HG02943 (cell line): ENCODE measurements around the gene LAMB2.

Experiments used
- ATAC-seq: cut with Tn5 transposase; IDR thresholded peaks from one replicate; pipeline ENCODE4 v1.9.1; 2021; ENCODE audit warnings: mild to moderate bottlenecking, low read depth, moderate library complexity; ENCODE audit not compliant: unreplicated experiment

Gene LAMB2

DNA sequence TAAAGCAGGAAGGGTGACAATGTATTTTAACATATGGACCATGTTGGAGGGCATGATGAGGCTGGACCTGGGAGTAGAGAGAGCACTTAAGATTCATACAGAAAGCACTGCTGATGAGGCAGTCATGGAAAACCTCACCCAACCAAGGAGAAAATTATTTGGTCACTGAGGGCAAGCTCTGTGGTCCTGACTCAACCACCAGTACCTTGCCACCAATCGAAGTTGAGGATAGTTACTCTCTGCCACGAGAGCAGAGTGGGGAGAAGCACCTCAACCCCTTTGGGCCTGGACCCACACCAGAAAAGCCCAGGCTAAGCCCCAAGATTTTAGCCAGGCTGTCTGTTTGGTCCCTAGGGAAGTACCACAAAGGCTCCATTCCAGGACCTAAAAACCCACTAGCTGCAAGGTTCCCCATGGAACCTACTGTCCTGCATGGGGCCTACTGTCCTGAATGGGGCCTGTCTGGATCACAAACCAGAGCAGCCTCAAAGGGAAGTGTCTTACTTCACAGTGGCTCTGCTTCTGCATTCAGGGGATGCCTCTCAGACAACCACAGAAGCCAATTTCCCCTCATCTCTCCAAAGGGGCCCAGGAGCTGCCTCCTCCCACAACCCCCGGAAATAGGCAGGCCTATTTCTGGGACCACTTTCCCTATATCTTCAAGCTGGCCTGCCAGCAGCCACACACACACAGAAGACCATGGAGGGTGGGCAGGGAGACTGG lies 29.1 kb upstream of the LAMB2 start:
- no peak for ATAC-seq

DNA sequence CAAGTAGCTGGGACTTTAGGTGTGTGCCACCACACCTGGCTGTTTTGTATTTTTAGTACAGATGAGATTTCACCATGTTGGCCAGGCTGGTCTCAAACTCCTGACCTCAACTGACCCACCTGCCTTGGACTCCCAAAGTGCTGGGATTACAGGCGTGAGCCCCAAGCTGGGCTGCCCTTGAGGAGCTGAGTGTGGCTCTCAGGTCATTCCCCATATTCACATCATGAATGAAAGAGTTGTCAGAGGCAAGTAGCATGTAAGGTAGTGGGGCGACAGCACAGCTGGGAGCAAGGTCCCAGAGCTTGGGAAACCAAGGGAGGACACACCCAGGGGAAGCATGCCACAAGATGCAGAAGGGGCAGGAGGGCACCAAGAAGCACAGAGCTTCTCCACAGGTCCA lies 28.3 kb upstream of the LAMB2 start:
- no peak for ATAC-seq

DNA sequence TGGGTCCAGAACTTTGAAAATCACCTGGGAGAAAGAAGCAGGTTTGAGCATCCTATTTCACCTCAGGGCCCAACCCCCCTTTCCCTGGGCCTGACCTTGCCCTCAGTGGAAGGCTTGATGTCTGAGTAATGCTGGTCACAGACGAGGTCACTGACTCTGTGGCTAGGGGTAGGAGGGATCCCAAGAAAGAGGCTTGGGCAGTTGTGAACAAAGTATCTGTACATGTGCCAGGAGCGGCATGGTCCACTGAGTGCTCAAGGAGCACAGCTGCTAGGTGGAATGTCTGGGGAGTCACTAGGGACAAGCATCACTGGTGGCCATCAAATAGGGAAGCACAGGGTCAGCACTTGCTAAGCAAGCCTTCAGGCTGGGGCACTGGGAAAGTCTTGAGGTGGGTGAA lies 25.9 kb upstream of the LAMB2 start:
- no peak for ATAC-seq

DNA sequence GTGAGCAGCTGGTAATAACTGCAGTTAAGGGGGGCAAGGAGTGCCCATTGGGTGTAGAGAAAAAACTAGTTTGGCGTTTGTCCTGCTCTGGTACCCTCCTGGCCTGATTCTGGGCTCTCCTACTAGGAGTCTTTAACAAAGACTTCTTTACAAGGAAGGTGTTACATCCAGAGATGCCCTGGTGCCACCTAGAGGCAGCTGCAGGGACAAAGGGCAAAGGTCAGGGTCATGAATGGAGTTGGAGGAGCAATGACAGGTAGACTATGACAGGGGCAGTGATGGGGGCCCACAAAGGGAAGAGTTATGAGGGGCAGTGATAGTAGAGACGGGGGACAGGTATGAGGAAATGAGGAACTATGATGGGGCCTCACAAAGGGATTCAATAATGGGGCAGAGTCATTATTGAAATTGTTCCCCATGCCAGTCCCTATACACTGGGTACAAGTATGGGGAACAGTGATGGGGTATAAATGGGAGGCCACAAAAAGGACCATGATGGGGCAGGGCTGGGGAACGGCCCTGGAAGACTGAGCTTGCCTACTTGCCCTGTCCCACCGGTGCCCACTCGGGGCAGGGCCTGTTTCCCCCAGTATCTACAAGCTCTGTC lies 25.4 kb upstream of the LAMB2 start:
- no peak for ATAC-seq

DNA sequence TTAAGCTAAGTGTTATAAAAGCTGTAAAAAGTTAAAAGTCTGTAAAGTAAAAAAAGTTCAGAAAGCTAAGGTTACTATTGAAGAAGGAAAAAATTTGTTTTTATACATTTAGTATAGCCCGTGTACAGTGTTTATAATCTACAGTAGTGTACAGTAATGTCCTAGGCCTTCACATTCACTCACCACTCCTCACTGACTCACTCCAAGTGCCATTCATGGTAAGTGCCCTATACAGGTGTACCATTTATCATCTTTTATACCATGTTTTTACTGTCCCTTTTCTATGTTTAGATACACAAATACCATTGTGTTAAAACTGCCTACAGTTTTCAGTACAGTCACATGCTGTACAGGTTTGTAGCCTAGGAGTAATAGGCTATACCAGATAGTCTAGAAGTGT lies 24.4 kb upstream of the LAMB2 start:
- ATAC-seq, result no peak

DNA sequence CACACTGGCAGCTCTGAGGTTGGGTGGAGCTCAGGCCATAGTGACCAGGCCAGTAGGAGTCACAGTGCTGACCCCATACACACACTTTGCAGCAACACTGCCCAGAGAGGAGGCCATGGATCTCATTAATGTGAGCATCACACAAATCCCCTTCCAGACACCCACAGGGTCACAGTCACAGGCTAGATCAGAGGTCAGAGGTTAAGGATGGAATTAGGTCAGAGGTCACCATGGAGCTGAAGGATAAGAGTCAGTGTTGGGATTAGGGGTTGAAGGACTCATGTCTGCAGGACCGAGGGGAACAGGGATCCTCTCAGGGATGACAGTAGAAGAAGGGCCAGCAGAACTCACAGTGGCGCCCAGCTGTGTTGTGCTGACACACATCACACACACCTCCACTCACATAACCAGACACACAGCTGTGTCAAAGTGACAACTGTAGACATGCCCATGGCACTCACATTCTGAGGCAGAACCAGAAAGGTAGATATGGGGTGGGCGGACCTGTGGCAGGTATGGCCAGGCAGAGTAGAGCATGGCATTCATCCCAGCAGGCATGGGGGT lies 20.6 kb upstream of the LAMB2 start:
- no peak for ATAC-seq

DNA sequence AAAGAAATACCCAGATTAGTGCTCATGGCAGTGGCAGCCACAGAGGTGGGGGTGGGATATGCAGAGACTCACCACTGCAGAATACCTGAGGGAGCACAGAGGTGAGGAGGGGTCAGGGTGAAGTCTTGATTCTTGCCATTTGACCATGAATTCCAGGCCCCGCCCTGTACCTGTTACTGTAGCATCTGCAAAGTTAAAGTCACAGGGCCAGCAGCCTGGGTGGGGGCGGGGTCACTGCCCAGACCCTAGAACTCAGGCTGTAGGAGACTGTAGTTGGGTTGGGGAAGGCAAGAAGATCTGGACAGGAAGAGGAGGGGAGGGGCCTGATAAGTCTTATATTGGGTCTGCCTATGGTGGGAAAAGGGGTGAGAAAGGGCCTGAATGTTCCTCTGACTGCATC lies 18.8 kb upstream of the LAMB2 start:
- ATAC-seq, result no peak

DNA sequence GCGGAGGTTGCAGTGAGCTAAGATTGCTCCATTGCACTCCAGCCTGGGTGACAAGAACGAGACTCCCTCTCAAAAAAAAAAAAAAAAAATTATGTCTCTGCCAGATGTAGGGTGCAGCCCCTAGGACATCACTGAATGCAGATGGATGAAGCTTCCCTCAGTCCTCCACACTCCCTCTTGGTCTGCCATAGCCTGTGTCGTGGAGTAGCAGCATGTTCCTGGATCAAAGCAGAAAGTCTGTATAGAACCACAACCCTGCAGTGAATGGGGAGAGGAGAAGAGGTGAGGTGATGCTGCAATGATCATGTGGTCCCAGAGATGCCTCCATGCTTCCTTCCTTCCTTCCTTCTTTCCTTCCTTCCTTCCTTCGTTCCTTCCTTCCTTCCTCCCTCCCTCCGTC lies 15.3 kb upstream of the LAMB2 start:
- ATAC-seq, result no peak

DNA sequence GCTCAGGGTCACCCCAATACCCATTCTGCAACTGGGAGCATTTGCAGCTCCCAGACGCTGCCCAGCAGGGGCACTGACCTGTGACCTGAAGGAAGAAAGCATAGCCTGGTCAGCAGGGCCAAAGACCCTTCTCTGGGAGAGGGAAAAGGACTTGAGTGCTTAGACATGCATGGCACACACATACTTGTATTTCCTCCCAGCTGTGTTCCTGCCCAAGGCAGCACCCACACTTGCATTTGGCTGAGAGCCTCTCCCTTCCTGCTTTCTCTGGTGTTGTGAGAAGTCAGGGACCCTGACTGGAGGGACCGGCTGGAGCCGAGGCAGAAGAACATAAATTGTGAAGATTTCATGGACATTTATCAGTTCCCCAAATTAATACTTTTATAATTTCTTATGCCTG lies 7.2 kb upstream of the LAMB2 start:
- no peak for ATAC-seq

DNA sequence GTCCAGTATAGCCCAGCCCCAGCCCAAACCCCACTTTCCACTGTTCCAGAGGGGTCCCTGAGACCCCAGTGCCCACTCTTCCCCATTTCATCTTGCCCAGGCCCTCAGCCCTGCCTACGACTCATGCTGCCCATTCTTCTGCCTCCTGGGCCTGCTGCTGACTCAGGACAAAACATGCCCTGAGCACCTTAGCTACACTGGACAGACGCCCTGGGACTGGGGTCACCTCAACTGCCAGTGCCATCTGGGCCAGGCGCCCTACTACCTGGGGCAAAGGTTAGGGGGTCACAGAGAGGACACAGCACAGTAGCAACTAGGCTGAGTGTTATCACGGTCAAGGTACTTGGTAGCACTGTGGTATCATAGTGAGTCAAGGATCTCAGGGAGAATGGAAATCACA lies 2.6 kb upstream of the LAMB2 start:
- ATAC-seq, result no peak

DNA sequence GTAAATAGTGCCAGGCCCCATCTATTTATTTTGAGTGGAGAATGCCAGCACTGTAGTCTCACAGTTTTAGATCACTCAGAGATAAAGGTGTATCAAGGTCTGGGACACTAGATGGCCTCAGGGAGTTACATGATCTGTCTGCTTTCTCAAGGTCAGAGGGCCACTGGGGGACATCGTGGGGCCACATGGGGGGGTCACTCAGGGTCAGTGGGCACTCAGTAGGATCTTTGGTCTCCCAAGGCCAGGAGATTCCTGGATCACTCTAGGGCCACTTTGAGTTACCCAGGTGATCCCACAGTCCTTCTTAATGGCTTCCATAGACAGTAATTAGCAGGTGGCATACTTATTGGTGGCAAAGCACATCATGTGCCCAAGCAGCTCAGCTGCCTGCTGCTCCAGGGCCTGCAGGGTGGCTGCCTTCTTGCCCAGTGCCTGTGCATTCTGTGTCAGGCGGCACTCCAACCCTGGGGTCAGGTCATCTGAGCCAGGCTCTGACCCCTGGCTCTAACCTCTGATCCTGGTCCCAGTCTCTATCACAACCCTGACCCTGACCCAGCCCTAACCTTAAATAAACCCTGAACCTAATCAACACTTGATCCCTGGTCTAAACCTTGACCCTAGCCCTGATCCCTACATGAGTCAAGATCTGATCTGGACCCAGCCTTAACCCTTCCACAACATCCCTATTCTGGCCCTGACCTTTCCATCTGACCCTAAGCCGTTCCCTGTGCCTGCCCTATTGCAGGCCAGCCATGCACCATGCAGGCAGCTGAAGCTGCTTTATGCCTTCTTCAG lies 1.8 kb upstream of the LAMB2 start:
- ATAC-seq, result no peak

DNA sequence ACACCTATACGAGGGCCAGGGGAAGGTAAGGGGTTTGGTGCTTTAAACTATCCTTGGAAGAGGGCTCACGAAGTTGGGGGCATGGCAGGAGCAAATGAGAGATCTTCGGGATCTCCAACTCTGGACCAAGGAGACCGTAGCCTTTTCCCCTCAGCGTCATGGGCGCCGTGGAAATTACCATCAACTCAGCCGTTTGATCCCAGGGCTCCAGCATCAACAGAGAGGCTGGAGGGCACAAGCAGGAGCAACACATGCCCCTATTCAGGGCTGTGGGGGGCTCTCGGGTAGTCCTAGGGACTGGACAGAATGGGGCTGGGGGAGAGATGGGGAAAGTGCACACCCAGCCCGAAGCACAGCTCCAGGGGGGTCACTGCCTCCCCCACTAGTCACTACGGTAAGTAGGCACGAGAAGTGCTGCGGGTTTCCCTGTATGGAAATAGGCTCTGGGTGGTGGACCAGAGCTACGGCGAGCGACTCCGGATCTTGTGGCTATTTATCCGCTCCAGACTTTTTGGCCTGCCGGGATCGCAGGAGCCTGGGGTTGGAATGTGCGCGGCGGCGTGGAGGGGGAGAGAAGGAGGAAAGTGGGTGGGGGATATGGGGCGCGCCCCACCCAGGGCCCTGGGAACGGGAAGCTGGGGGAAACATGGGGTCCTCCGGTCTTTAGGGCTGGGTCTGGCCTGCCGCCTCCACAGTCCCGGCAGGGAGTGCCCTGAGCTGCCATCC lies 539 bp upstream of the LAMB2 start:
- no peak for ATAC-seq

DNA sequence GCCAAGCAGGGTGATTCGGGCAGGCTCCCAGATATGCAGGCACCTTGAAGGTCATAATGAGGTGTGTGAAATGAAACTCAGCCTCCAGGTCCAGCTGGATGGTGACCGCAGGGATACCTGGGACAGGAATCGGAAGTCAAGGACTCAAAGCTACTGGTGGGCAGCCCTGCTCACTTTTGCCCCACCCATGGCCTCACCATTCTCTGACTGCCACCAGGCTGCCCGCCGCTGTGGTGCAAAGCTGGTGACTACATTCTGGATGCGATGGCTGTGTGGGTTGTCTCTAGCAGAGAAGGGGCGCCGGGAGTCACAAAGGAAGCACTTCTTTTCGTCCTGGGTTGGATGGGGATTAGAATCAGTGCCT lies 795 bp downstream of the LAMB2 start:
- no peak for ATAC-seq

DNA sequence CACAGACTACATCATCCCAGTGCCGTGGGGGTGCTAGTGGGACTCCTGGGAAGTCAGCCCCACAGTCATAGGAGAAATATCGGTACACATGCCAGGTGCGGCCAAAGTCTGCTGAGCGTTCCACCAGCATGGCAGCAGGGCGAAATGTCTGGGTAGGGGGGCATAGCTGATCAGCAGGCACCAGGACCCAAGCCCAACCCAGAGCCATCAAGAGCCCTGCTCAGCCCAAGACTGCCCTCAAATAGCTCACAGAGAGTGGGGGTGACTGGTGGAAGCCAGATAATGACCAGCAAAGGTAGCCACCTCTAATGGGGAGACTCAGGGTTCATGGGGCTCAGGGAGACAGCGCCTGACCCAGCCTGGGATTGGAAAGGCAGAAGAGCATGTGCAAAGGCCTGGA lies 1.3 kb downstream of the LAMB2 start:
- no peak for ATAC-seq

DNA sequence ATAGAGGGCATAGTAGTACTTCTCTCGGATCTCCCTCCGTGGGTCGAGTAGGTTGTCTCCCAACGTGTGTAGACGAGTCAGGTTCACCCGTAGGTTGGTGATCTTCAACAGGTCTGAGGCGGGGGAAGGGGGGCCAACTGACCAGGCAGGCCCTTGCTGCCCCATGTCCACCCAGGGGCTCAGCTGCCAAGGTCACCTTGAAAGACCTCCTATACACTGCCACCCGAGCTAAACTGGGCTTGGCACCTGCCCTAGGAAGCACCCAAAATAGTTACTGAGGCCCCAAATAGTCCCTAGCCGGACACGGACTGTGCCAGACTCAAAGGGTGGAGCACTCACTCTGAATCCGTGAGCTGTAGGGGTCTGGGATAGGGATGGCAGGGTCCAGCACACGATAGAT lies 1.8 kb downstream of the LAMB2 start:
- no peak for ATAC-seq

DNA sequence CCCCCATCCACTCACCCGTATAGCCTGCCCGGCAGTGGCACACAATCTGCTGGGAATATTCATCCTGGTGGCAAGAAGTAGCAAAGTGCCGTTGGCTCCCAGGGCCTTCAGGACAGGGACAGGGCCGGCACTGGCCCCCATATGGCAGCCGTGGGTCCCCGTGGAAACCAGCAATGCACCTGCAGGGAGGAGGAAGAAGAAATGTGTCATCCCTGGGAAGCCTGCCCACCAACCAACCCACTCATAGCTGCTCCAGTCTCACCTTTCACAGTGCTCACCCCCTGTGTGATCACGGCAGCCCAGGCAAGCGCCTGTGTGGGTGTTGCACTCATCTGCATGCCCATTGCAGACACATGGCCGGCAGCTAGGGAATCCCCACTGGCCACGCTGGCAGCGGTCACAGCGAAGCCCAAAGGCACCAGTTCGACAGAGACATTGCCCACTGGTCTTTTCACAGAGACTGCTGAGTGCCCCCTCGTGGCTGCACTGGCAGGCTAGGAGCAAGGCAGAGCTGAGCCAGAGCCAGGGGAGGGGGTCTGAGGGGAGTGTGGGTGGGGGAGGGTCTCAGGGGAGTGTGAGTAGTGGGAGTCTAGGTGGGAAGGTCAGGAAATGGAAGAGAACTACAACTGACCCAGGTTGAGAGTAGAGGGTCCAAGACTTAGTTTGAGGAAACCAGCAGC lies 7.7 kb downstream of the LAMB2 start:
- no peak for ATAC-seq

DNA sequence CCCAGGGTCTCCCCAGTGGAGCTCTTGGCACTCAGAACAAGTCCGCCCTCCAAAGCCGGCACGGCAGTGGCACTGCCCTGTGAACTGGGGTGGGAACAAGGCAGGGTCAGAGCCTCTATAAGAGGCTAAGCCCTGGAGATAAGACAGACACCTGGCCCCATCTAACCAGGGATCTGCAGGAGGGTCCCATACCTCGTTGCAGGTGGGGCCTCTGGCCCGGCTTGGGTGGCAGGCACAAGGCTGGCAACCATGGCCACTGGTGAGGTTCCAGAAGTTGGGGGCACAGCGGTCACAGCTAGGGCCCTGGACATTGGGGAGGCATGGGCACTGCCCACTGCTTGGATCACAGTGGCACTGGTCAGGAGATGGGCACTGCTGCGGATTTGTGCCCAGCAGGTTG lies 8.6 kb downstream of the LAMB2 start:
- ATAC-seq, result no peak

DNA sequence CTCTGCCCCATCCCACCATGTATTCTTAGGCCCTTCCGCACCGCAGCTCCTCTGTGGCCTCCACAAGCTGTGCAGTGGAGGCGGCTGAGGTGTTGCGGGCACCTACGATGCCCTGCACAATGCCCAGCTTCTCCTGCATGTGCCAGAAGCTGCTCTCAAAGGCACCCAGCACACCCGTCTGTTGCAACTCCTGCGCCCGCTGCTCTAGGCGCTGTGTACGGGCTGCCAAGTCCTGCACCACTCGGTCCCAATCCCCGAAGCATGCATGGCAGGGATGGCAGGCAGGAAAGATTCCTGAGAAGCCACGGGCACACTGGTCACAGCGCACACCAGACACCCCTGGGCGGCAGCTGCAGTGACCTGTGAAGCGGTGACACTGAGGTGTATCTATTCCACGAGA lies 9.2 kb downstream of the LAMB2 start:
- ATAC-seq, result no peak

DNA sequence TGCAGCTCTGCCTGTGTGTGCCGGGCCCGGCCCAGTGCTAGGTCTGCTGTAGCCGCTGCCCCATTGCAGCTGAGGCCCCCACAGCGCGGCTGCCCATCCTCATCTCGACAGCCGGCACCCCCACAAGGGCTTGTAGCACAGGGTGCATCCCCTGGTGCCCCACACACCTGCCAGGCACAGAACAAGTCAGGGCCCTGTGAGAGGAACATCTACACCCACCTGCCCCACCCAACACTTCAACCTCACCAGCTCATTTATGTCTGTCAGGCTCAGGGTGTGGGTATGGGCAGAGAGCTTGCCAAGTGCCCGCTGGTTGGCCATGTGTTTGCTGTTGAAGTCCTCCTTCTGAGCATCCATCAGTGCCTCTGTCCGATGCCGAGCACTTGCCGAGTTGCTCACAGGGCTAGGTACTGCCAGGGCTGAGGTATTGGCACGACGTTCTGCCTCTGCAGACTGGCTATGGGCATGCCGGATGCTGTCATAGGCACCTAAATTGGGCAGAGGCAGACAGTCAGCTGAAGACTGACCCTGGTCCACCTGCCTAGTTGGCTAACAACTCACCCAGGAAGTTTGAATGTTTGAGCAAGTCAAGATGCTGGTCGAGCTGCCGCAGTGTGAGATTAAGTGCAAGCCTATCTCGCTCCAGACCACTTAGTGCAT lies 9.8 kb downstream of the LAMB2 start:
- no peak for ATAC-seq

DNA sequence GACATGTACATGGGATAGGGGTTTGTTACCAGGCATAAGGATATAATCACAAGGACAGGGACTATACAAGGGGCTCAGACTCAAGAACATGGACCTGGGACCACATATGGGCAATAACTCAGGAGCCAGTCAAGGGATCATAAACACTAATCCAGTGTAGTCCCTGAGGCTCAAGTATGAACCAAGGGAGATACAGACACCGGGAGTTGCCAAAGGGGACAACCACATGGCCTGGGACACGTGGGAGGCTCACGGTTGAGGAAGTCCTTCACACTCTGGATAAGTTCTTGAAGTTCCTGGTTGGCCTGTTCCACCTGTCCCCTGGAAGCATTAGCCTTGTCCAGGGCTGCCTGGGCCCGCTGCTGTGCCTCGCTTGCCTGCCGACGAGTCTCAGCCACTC lies 10.4 kb downstream of the LAMB2 start:
- ATAC-seq, result no peak
